Measurements from ENCODE around the gene SNURF.
"Not testable (repeated sequence)": the region's sequence is repeated elsewhere in the genome, so short reads cannot be mapped to it uniquely, and the experiment has no call there.

- TF ChIP-seq, protein P1, sequence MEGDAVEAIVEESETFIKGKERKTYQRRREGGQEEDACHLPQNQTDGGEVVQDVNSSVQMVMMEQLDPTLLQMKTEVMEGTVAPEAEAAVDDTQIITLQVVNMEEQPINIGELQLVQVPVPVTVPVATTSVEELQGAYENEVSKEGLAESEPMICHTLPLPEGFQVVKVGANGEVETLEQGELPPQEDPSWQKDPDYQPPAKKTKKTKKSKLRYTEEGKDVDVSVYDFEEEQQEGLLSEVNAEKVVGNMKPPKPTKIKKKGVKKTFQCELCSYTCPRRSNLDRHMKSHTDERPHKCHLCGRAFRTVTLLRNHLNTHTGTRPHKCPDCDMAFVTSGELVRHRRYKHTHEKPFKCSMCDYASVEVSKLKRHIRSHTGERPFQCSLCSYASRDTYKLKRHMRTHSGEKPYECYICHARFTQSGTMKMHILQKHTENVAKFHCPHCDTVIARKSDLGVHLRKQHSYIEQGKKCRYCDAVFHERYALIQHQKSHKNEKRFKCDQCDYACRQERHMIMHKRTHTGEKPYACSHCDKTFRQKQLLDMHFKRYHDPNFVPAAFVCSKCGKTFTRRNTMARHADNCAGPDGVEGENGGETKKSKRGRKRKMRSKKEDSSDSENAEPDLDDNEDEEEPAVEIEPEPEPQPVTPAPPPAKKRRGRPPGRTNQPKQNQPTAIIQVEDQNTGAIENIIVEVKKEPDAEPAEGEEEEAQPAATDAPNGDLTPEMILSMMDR (IDR thresholded peaks at IDR 0.05; ENCODE audit: insufficient read depth, low read depth, low read length), result not testable (repeated sequence)
- not testable (repeated sequence) for TF ChIP-seq EZH2 (IDR thresholded peaks at IDR 0.05; ENCODE audit: insufficient read depth, low read length)
These were observed 32.0 kb upstream of the SNURF start for GRCh38 chr15:24922781-24923180.
